Sigmoid colon (tissue), 3 donors: ENCODE measurements around the gene MKRN3.

ENCODE experiments used
- POLR2A ChIP-seq, 2 donors: fragments of 450-650 bp; IDR thresholded peaks; one replicate each; pipeline ENCODE4 v1.6.1; 2016; ENCODE audit warnings: antibody characterized with exemption in 2 of 2, mild to moderate bottlenecking in 2 of 2, moderate library complexity in 2 of 2
- TF ChIP-seq, protein P1 (sequence below), 4 experiments: fragments of 450-650 bp in 3 of 4; fragments of 200-600 bp in 1 of 4; IDR thresholded peaks; one replicate each; pipeline ENCODE4 v1.5.1; 2016 to 2019; ENCODE audit warnings: antibody characterized with exemption in 4 of 4, mild to moderate bottlenecking in 3 of 4, moderate library complexity in 2 of 4

DNA sequence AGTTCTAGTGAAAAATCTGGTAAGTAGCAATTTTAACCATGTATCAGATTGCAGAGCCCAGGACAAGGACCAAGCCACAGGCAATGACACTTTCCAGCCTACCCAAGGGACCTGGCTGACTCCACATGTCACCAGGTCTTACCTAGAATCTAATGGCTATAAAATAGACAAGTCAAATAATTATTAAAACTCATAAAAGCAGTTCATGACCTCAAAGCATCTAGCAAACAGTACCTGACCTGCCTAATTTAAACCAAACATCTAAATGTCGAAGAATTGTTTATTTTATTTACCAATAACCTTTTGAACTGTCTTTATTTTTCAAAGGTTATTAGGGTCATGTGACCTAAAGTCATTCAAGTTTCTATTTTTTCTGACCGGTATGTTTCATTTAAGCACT, 35.6 kb upstream of the MKRN3 start:
- TF ChIP-seq, protein P1, sequence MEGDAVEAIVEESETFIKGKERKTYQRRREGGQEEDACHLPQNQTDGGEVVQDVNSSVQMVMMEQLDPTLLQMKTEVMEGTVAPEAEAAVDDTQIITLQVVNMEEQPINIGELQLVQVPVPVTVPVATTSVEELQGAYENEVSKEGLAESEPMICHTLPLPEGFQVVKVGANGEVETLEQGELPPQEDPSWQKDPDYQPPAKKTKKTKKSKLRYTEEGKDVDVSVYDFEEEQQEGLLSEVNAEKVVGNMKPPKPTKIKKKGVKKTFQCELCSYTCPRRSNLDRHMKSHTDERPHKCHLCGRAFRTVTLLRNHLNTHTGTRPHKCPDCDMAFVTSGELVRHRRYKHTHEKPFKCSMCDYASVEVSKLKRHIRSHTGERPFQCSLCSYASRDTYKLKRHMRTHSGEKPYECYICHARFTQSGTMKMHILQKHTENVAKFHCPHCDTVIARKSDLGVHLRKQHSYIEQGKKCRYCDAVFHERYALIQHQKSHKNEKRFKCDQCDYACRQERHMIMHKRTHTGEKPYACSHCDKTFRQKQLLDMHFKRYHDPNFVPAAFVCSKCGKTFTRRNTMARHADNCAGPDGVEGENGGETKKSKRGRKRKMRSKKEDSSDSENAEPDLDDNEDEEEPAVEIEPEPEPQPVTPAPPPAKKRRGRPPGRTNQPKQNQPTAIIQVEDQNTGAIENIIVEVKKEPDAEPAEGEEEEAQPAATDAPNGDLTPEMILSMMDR (IDR thresholded peaks at IDR 0.05) = no peak
- TF ChIP-seq POLR2A (IDR thresholded peaks at IDR 0.05) = no peak
